Retinal pigment epithelial cell (primary cell): ENCODE data around the gene C1orf167.

Experiments
- DNase-seq: peaks from one replicate; pipeline ENCODE4 v3.0.0-alpha.2; 2010; ENCODE audit warnings: low read depth
- H3K4me3 ChIP-seq: 2 replicates; pipeline ENCODE4 v1.5.1; 2011; ENCODE audit warnings: mild to moderate bottlenecking, low read length, control low read depth, moderate library complexity
- CTCF ChIP-seq: conservative IDR thresholded peaks from 2 replicates; pipeline ENCODE4 v1.5.1; 2011; ENCODE audit warnings: low read depth, low read length, control low read depth, inconsistent platforms

C1orf167 gene

GRCh38 chr1:11752359-11753088, 9.5 kb upstream of the C1orf167 start:
- DNase-seq: no peak
- TF ChIP-seq CTCF: no peak

GRCh38 chr1:11753555-11754208, 8.3 kb upstream of the C1orf167 start:
- no peak for TF ChIP-seq CTCF
- DNase-seq: no peak
- no peak overlapping the region for H3K4me3 ChIP-seq

More at GRCh38 chr1:11752359-11753088, 9.5 kb upstream of the C1orf167 start:
- H3K4me3 ChIP-seq: no peak overlapping the region

- H3K4me3 ChIP-seq: no peak overlapping the region
- DNase-seq: no peak
- TF ChIP-seq CTCF: no peak
Measured at GRCh38 chr1:11757047-11757446, 4.9 kb upstream of the C1orf167 start.

- no peak for DNase-seq
- TF ChIP-seq CTCF: no peak
- no peak overlapping the region for H3K4me3 ChIP-seq
Measured at GRCh38 chr1:11759791-11760190, 2.2 kb upstream of the C1orf167 start.

GRCh38 chr1:11761285-11761684, 708 bp upstream of the C1orf167 start:
- TF ChIP-seq CTCF: no peak
- no peak for DNase-seq
- H3K4me3 ChIP-seq: no peak overlapping the region

GRCh38 chr1:11764115-11764514, 2.1 kb downstream of the C1orf167 start:
- TF ChIP-seq CTCF: no peak
- H3K4me3 ChIP-seq: no peak overlapping the region
- DNase-seq: no peak

GRCh38 chr1:11764519-11764918, 2.5 kb downstream of the C1orf167 start:
- H3K4me3 ChIP-seq: no peak overlapping the region
- TF ChIP-seq CTCF: no peak
- no peak for DNase-seq
